G401.6 (cell line): ENCODE results near the gene ANKRD33.

Experiments used
- FAIRE-seq: peaks from 2 replicates; lab custom pipeline; 2012; peaks lifted over from hg19 to GRCh38; lab: Jason Lieb, UNC

The ANKRD33 gene, protein sequence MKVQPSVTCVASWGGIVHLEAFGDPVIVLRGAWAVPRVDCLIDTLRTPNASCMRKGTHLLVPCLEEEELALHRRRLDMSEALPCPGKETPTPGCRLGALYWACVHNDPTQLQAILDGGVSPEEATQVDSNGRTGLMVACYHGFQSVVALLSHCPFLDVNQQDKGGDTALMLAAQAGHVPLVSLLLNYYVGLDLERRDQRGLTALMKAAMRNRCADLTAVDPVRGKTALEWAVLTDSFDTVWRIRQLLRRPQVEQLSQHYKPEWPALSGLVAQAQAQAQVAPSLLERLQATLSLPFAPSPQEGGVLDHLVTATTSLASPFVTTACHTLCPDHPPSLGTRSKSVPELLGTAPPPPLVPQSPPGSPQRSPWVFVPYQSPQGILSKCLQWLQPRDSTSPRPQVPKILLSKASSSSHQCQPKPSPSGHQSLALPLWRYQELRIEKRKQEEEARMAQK

DNA sequence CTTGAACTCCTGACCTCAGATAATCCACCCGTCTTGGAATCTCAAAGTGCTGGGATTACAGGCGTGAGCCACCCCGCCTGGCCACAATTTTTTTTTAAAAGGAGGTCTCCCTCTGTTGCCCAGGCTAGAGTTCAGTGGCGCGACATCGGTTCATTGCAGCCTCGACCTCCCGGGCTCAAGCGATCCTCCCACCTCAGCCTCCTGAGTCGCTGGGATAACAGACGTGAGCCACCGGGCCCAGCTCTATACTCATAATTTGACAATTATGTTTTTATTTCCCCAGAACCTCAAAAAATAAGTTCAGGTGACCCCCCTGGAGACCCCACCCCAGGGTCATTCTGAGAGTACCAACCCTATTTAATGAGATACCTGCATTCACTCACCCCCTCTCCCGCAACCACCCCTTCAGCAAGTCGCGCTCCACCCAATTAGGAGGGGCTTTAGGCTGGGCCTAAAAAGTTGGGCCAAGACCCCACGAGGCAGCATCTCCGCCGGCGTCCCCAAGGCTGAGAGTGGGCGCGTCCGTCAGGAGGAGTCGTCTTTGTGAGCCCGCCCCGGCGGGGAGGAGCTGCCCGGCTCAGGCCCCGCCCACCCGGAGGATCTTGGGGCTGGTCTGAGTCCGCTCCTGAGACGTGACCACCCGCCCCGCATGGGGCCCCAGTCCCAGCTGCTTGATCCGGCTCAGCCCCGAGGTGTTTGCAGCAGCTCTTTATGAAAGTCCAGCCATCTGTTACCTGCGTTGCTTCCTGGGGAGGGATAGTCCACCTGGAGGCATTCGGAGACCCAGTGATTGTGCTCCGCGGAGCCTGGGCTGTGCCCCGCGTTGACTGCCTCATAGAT lies at the start of gene ANKRD33:
ANKRD33 (plus strand) TSS at position 628 of the 840 bp plus-strand sequence; CDS start at position 712, 84 bp downstream.
- no peak for FAIRE-seq

DNA sequence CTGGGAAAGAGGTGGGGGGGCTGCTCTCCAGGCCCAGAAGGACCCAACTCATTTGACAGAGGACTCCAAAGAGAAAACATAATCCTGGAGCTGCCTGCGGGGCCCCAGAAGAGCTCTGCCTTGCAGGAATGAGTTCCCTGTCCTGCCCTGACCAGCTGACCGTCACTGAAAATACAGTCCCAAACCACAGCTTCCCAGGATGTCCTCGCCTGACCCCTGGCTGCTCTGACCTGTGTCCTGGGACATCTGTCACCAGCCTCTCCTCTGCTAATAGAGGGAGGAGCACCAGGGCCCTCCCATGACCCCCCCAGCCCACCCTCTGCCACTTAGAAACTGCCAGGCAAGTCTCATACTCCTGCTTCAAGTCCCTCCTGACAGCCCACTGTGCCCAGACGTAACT lies 49.1 kb upstream of the ANKRD33 start:
- no peak for FAIRE-seq

DNA sequence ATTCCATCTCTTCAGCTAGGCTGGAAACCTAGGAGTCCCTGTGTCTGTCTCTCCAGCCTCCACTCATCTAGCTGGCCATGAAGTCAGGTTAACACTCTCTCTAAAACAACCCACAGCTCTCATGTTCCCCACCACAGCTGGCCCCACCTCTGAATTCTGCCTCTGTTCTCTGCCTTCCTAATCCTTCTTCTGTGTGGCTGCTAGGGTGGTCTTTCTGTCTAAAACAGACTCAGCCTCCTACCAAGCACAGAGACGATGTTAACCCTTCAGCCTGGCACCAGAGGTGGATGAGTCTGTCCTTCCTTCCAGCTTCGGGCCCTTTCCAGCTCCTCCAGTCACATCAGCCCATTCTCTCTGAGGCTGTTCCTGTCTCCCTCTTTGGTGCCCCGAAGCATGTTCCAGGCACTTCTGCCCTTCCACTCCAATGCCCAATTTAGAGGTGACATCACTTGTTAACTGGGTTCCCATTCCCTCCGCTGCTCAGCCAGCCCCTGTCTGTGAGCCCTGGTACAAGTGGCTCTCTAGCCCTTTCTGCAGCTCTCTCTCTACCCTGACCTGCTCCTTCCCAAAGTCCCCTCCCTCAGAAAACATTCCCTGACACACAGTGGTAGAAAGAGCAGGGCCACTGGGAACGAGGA lies 48.5 kb upstream of the ANKRD33 start:
- FAIRE-seq = no peak

DNA sequence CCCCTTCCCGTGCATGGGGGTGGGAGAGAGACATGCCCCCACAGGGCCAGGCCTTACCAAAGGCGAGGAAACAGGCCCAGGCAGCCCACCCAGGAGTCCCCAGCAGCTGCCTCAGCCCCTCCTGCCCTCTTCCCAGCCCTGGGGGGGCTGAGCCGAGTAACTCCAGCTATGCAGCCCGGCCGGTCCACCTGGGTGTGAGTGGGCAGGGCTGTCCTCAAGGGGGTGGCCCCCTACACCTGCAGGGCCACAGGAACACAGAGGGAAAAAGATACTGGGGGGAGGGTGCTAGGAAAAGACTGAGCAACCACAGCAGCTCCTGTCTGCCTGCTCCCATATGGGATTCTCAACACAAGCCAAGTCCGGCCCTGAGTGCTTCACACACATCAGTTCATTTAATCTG lies 46.9 kb upstream of the ANKRD33 start:
- no peak for FAIRE-seq

GRCh38 chr12:51841727-51842126 lies 46.2 kb upstream of the ANKRD33 start:
- no peak for FAIRE-seq

DNA sequence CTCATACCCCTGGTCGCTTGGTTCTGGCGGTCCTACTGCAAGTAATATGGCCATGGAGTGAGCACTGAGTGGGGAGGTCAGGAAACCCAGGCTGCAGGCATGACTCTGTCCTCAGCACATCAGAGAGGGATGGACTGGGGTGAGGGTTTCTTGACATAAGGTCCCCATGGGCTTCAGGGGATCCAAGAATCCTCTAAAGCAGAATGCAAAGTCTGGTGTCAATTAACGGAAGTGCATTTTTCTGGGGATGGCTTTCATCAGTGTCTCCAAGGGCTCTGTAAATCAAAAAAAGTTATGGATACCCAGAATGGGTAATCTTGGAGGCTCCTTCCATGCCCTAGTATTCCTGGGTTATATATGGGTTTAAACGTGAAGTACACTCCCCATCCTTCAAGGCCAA lies 43.0 kb upstream of the ANKRD33 start:
- FAIRE-seq = no peak

- FAIRE-seq = no peak
Observed at GRCh38 chr12:51845482-51845881, 42.4 kb upstream of the ANKRD33 start.

DNA sequence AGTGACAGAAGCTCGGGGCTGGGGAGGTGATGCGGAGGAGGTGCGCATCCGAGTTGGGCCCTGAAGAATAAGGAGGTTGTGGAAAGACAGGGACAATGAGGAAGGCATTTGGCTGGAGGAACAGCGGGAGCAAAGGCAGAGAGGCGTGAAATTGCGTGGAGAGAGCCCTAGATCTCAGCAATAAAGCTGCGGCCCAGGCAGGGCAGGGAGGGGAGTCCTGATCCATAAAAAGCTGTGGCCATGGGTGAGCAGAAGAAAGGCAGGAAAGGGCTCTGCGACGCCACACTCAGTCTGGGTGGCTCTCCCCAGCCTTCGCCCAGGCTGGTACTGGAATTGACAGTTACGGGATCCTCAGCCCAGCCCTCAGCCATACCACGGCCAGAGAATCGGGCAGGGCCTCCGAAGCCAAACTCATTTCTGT lies 41.6 kb upstream of the ANKRD33 start:
- no peak for FAIRE-seq

DNA sequence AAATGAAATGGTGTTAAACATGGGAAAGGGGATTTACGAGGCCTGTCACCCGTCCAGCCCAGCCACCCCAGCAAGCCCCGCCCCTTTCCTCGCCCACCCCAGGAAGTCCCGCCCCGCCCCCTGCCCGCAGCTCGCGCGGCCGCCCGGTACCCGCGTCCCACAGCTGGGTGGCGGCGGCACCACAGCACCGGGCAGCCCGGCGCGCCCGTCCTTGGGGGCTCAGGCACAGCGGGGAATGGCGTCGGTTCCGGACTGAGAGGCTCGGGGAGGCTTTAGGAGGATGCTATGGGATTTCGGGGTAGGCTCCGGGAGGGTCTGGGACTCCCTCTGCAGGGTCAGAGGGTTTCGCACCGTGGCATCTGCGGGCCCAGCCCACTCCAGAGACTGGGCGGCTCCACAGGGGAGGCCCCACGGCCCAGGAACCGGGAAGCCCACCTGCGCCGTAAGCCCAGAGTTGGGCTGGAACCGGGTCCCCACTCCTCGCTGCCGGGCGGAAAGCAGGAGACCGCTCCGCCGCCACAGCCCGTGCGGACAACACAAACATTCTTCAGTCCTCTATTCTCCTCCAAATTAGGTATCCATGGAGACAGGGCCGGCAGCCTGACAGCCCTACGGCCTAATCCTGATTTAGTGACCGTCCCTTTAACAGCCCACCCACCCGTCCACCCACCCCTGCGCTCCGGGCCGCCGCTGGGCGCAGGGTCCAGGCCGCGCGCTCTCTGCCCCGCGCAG lies 40.8 kb upstream of the ANKRD33 start:
- no peak for FAIRE-seq

DNA sequence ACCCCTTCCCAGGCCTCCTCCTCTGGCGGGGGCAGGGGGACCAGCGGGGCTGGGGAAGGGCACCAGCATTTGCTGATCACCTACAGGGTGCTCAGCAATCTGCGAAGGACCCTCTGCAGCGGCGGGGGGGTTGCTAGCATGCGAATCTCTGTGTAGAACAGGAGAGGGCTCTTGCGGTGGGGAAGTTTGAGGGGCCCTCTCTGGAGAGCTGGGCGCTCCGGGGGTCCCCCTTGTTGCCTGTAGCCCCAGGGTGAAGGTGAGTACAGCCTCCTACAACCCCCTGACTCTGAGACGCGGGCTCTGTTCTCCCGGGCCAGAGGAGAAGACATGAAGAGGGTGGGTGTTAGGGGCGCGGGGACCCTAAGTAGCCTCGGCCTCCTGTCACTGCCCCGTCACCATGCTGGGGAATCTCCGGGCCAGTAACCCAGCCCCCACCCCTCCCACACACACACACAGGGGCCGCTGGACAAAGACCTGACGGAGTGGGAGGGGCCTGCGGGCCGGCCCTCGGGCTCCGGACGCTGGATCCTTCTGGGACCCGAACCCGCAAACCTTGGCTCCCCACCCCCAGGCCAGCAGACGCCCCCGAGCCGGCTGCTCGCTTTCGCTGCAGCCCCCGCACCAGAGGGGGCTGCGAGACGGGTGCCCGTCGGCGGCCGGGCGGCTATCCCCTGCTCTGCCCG lies 40.1 kb upstream of the ANKRD33 start:
- no peak for FAIRE-seq

GRCh38 chr12:51848326-51848727 lies 39.6 kb upstream of the ANKRD33 start, which contains the start of gene FIGNL2:
FIGNL2 (minus strand) TSS chr12:51848718; CDS start chr12:51822413, 26,305 bp downstream.
- no peak for FAIRE-seq

- FAIRE-seq = no peak
Observed at GRCh38 chr12:51848841-51849735, 38.8 kb upstream of the ANKRD33 start.

- no peak for FAIRE-seq
Observed at GRCh38 chr12:51850081-51850964, 37.6 kb upstream of the ANKRD33 start.

- no peak for FAIRE-seq
Observed at GRCh38 chr12:51850965-51851299, 37.0 kb upstream of the ANKRD33 start.

GRCh38 chr12:51851413-51852124 lies 36.3 kb upstream of the ANKRD33 start:
- no peak for FAIRE-seq

DNA sequence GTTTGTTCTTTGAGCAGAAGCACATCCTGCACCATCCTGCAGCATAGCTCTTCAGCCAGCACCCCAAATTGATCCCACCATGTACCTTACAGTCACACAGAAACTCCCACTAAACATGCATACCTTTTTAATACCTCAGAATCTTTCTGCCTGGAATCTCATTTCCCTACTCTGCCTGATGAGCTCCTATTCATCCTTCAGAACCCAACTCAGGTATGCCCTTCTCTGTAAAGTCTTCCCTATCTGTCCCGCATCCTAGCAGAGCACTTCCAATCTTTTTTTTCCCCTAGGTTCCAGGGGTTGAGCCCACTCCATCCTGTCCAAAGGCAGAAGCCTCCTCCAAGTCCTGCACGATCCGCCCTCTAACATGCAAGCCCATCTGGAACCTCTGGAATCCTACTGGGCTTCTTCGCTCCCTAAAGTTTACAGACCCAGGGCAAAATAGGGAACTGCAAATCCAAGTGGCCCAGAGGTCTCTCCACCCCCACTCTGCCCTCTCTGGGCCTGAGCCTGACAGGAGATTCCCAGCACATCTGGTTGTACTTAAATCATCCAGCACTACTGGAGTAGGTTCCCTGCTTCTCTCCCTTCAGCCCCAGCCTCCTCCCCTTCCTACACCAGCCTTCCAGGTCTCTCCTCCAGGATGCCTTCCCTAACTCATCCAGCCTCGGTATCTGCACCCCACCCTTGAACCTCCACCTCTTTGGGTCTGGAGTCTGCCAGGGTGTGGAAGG lies 35.3 kb upstream of the ANKRD33 start:
- no peak for FAIRE-seq

GRCh38 chr12:51855586-51856428 lies 32.1 kb upstream of the ANKRD33 start:
- FAIRE-seq = peak; percentile 94
